HepG2 (cell line): Measurements from ENCODE around the gene APBA1. TPM values are rescaled to one million over a fixed set of nuclear protein-coding genes. Genes with fewer than 3 reads are reported as not detected.

Source experiments
- ATAC-seq: fragments of 200-7000 bp; cut with Tn5 transposase; 3 replicates; pipeline ENCODE4 v1.9.1; 2020; ENCODE audit warnings: mild to moderate bottlenecking, moderate library complexity
- BruUV-seq: library from RNA; stranded (reverse); fragments of 400-500 nt; replicated peaks from 2 replicates; lab custom pipeline; 2021; lab: Mats Ljungman, UMichigan
- CTCF ChIA-PET: fragments of 300-600 bp; formaldehyde crosslinking; extraction: SDS; loops from one replicate; lab custom pipeline; 2021; ENCODE audit warnings: low total read pairs, inconsistent platforms, low intra/inter-chr PET ratio; lab: Yijun Ruan, JAX
- POLR2A ChIA-PET: fragments of 350-600 bp; sonication (Branson Sonifier 250); formaldehyde crosslinking; loops from one replicate; lab custom pipeline; 2020; ENCODE audit warnings: antibody characterized with exemption, inconsistent platforms; lab: Yijun Ruan, JAX
- DNase-seq: peaks from one replicate; pipeline ENCODE4 v3.0.0-alpha.2; 2015; ENCODE audit warnings: low spot score
- FAIRE-seq: peaks from 3 replicates; lab custom pipeline; 2011; peaks lifted over from hg19 to GRCh38; lab: Jason Lieb, UNC
- H2AFZ ChIP-seq: one replicate; pipeline ENCODE4 v1.6.1; 2011; ENCODE audit warnings: low read length, inconsistent platforms
- H3K27ac ChIP-seq: fragments of 300-600 bp; 3 replicates; pipeline ENCODE4 v1.8.0; 2011; ENCODE audit warnings: mixed run types, mild to moderate bottlenecking, mixed read lengths, low read length, inconsistent platforms; ENCODE audit not compliant: insufficient read depth; ENCODE audit errors: extremely low read length
- H3K27me3 ChIP-seq, 2 experiments: fragments of 200-600 bp in 1 of 2; 2 replicates in 1 of 2; 3 replicates in 1 of 2; pipeline versions ENCODE4 v1.6.0 to v1.8.0; 2011; ENCODE audit warnings: low read length in 2 of 2, mild to moderate bottlenecking in 2 of 2, moderate library complexity in 2 of 2, inconsistent platforms in 1 of 2; ENCODE audit not compliant: insufficient read depth in 2 of 2, control insufficient read depth in 1 of 2
- H3K36me3 ChIP-seq, 2 experiments: fragments of 200-600 bp in 1 of 2; replicated peaks in 1 of 2; 2 replicates in 1 of 2; 3 replicates in 1 of 2; pipeline versions ENCODE4 v1.5.1 to v1.8.0; 2011; ENCODE audit warnings: low read length in 2 of 2, inconsistent platforms in 1 of 2; ENCODE audit not compliant: insufficient read depth in 2 of 2, control insufficient read depth in 1 of 2
- H3K4me1 ChIP-seq: 2 replicates; pipeline ENCODE4 v1.5.1; 2012; ENCODE audit warnings: low read length, inconsistent platforms; ENCODE audit not compliant: insufficient read depth
- H3K4me2 ChIP-seq: 2 replicates; pipeline ENCODE4 v1.6.0; 2011; ENCODE audit warnings: low read depth, low read length, inconsistent platforms
- H3K4me3 ChIP-seq, 3 experiments: fragments of 200-600 bp in 1 of 3; sonication (generic), shearing (Covaris generic) in 1 of 3; replicated peaks in 1 of 3; 2 replicates each; pipeline ENCODE4 v1.5.1; 2011 to 2016; ENCODE audit warnings: low read length in 3 of 3, inconsistent platforms in 2 of 3, low read depth in 2 of 3, mild to moderate bottlenecking in 2 of 3, control low read depth in 1 of 3, mixed read lengths in 1 of 3; ENCODE audit not compliant: insufficient read depth in 1 of 3
- H3K79me2 ChIP-seq: one replicate; pipeline ENCODE4 v1.6.1; 2011; ENCODE audit warnings: low read length, inconsistent platforms; ENCODE audit not compliant: insufficient read depth
- H3K9ac ChIP-seq: 2 replicates; pipeline ENCODE4 v1.6.0; 2011; ENCODE audit warnings: mild to moderate bottlenecking, low read depth, low read length, inconsistent platforms; ENCODE audit not compliant: insufficient read depth
- H3K9me3 ChIP-seq: 2 replicates; pipeline ENCODE4 v1.5.1; 2012; ENCODE audit warnings: mild to moderate bottlenecking, low read length
- H4K20me1 ChIP-seq: 2 replicates; pipeline ENCODE4 v1.6.0; 2011; ENCODE audit warnings: inconsistent platforms, mild to moderate bottlenecking, low read length, moderate library complexity; ENCODE audit not compliant: insufficient read depth
- DR1 ChIP-seq: sonication (generic); formaldehyde crosslinking; IDR thresholded peaks from 2 replicates; pipeline ENCODE4 v1.8.0; 2021; ENCODE audit warnings: mild to moderate bottlenecking, missing genetic modification reagents, inconsistent platforms
- GATAD1 ChIP-seq: IDR thresholded peaks from 2 replicates; pipeline ENCODE4 v1.6.1; 2016; ENCODE audit warnings: missing genetic modification reagents, missing compliant biosample characterization
- KLF9 ChIP-seq: IDR thresholded peaks from 2 replicates; pipeline ENCODE4 v1.6.1; 2016; ENCODE audit warnings: low read depth
- MBNL3 ChIP-seq: fragments of 250-450 bp; sonication (Bioruptor Pico); conservative IDR thresholded peaks from 2 replicates; pipeline ENCODE4 v1.8.0; 2022; ENCODE audit warnings: mild to moderate bottlenecking, inconsistent platforms
- MTA1 ChIP-seq: sonication (generic); formaldehyde crosslinking; IDR thresholded peaks from 2 replicates; pipeline ENCODE4 v1.4.0; 2020; ENCODE audit warnings: missing genetic modification reagents, mild to moderate bottlenecking, borderline replicate concordance
- PBX3 ChIP-seq: sonication (generic); formaldehyde crosslinking; IDR thresholded peaks from 2 replicates; pipeline ENCODE4 v1.8.1; 2023; ENCODE audit warnings: missing genetic modification reagents, inconsistent platforms, borderline replicate concordance
- RFXAP ChIP-seq: sonication (generic); formaldehyde crosslinking; IDR thresholded peaks from 2 replicates; pipeline ENCODE4 v1.4.0; 2020; ENCODE audit warnings: missing genetic modification reagents, borderline replicate concordance
- ZNF160 ChIP-seq: sonication (generic); formaldehyde crosslinking; IDR thresholded peaks from 2 replicates; pipeline ENCODE4 v1.8.0; 2022; ENCODE audit warnings: mild to moderate bottlenecking, inconsistent platforms, missing genetic modification reagents
- ZNF225 ChIP-seq: sonication (generic); formaldehyde crosslinking; IDR thresholded peaks from 2 replicates; pipeline ENCODE4 v1.4.0; 2020; ENCODE audit warnings: mild to moderate bottlenecking, missing genetic modification reagents
- ZNF280D ChIP-seq: sonication (generic); formaldehyde crosslinking; IDR thresholded peaks from 2 replicates; pipeline ENCODE4 v1.5.1; 2020; ENCODE audit warnings: mild to moderate bottlenecking, missing genetic modification reagents
- ZNF430 ChIP-seq: sonication (generic); formaldehyde crosslinking; IDR thresholded peaks from 2 replicates; pipeline ENCODE4 v1.9.0; 2021; ENCODE audit warnings: mild to moderate bottlenecking, missing genetic modification reagents
- ZNF558 ChIP-seq: sonication (generic); formaldehyde crosslinking; IDR thresholded peaks from 2 replicates; pipeline ENCODE4 v1.9.0; 2022; ENCODE audit warnings: mild to moderate bottlenecking, missing genetic modification reagents, borderline replicate concordance
- WGBS: methylation state at CpG from one replicate; pipeline ENCODE4 v1.1.6; 2017; ENCODE audit warnings: low lambda C conversion rate; 5-methylcytosine and 5-hydroxymethylcytosine counted together
- in situ Hi-C: cut with HindIII; loops from 2 replicates; pipeline ENCODE4 v1.10.0; 2017; ENCODE audit warnings: low pct_unique_long_range_greater_than_20kb; ENCODE audit not compliant: extremely low pct_ligation_motif_present
- intact Hi-C: fragments of 100-400 bp; cut with micrococcal nuclease; formaldehyde crosslinking; loops from one replicate; pipeline ENCODE4 v1.10.0; 2022; ENCODE audit not compliant: unreplicated experiment
- polyA plus RNA-seq, 8 experiments: library from polyadenylated mRNA; depleted of rRNA in 3 of 8; stranded (reverse) in 7 of 8; unstranded in 1 of 8; fragments of >200 nt; fragmentation: Illumina TruSeq in 4 of 8; extraction: Trizol in 4 of 8; gene quantifications; 2 replicates each; pipeline versions ENCODE4 v1.2.1 to v1.2.3, GENCODE V29; 2011 to 2016; ENCODE audit warnings: low read depth in 4 of 8, missing spikeins in 1 of 8, mixed read lengths in 1 of 8; ENCODE audit not compliant: insufficient read depth in 1 of 8
- total RNA-seq, 5 experiments: library from RNA; depleted of rRNA; stranded (reverse); fragments of >200 nt; fragmentation: Illumina TruSeq; extraction: Trizol; gene quantifications; 2 replicates each; pipeline ENCODE4 v1.2.3, GENCODE V29; 2016; ENCODE audit warnings: low read depth in 1 of 5
- TF ChIP-seq, protein P1 (sequence below): IDR thresholded peaks from 2 replicates; pipeline ENCODE4 v1.6.1; 2016; ENCODE audit warnings: missing biosample characterization, missing genetic modification reagents, low read depth
- TF ChIP-seq, protein P2 (sequence below): IDR thresholded peaks from 2 replicates; pipeline ENCODE4 v1.6.1; 2016
- TF ChIP-seq, protein P3 (sequence below): sonication (generic); formaldehyde crosslinking; IDR thresholded peaks from 2 replicates; pipeline ENCODE4 v1.4.0; 2020; ENCODE audit warnings: missing genetic modification reagents, mild to moderate bottlenecking, borderline replicate concordance

APBA1 gene
- total and polyA plus RNA-seq, 2 of the 13 experiments (the other 11 are each of a cell fraction or from before 2014, with no cell fraction given), result 0.15 TPM; not detected in 1

DNA sequence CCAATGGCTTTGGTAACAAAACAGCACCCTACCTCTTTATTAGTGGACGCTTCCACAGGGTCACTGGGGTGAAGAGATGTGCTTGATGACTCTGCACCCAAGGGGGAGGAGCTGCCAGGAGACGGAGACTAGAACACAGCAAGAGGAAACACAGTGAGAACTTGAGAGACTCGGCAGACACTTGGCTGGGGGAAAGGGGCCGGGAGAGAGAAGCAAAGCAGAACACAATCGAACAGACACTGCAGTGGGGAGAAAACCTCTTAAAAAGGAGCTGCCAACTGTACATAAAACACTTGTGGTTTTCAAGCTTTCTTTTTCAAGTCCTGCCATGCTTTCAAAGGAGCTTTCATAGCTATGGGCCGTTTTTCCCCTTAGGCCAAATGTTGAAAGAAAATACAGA lies 196.2 kb downstream of the APBA1 start:
- Histone ChIP-seq H2AFZ (no peak overlapping the region), H3K4me3 (no peak overlapping the region), H3K4me2 (no peak overlapping the region), H3K36me3 (no peaks in the 10 kb centered on the region), H3K9me3 (no peaks in the 10 kb centered on the region), H3K27ac (no peak overlapping the region), H3K4me1 (no peaks in the 10 kb centered on the region; the same call in 1 of the 2 replicates), H4K20me1 (no peaks in the 10 kb centered on the region), H3K9ac (no peak overlapping the region), H3K27me3 (0 out of 5 replicates have a peak, but pooled peaks cover 0 to 3% of the 10 kb centered on the region in 2 experiments), H3K79me2 (no peaks in the 10 kb centered on the region)
- ChIA-PET CTCF (no interaction called here), POLR2A (no interaction called here)
- intact Hi-C loops (no loop called here), in situ Hi-C loops (no loop called here)
- FAIRE-seq, result no peak
- BruUV-seq, result no TSS peak
- ATAC-seq, result no peak
- no peak for DNase-seq
- WGBS, result 7% methylated on average over 6 of the region's 6 CpGs
- TF ChIP-seq GATAD1 (CRISPR knock-in tag) (no peak), ZNF558 (CRISPR knock-in tag) (no peak), ZNF160 (CRISPR knock-in tag) (no peak), ZNF280D (CRISPR knock-in tag) (no peak), KLF9 (no peak), PBX3 (CRISPR knock-in tag) (no peak), RFXAP (no peak), ZNF430 (CRISPR knock-in tag) (no peak), MBNL3 (no peak), MTA1 (no peak), DR1 (CRISPR knock-in tag) (no peak), ZNF225 (CRISPR knock-in tag) (no peak)
- TF ChIP-seq, protein P1, sequence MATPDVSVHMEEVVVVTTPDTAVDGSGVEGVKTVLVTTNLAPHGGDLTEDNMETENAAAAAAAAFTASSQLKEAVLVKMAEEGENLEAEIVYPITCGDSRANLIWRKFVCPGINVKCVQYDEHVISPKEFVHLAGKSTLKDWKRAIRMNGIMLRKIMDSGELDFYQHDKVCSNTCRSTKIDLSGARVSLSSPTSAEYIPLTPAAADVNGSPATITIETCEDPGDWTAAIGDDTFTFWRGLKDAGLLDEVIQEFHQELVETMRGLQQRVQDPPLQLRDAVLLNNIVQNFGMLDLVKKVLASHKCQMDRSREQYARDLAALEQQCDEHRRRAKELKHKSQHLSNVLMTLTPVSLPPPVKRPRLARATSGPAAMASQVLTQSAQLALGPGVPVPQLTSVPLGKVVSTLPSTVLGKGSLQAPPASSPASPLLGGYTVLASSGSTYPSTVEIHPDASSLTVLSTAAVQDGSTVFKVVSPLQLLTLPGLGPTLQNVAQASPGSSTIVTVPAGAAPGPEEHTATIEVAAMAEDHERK (CRISPR knock-in tag), result no peak
- TF ChIP-seq, protein P2, sequence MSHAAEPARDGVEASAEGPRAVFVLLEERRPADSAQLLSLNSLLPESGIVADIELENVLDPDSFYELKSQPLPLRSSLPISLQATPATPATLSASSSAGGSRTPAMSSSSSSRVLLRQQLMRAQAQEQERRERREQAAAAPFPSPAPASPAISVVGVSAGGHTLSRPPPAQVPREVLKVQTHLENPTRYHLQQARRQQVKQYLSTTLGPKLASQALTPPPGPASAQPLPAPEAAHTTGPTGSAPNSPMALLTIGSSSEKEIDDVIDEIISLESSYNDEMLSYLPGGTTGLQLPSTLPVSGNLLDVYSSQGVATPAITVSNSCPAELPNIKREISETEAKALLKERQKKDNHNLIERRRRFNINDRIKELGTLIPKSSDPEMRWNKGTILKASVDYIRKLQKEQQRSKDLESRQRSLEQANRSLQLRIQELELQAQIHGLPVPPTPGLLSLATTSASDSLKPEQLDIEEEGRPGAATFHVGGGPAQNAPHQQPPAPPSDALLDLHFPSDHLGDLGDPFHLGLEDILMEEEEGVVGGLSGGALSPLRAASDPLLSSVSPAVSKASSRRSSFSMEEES, result no peak
- TF ChIP-seq, protein P3, sequence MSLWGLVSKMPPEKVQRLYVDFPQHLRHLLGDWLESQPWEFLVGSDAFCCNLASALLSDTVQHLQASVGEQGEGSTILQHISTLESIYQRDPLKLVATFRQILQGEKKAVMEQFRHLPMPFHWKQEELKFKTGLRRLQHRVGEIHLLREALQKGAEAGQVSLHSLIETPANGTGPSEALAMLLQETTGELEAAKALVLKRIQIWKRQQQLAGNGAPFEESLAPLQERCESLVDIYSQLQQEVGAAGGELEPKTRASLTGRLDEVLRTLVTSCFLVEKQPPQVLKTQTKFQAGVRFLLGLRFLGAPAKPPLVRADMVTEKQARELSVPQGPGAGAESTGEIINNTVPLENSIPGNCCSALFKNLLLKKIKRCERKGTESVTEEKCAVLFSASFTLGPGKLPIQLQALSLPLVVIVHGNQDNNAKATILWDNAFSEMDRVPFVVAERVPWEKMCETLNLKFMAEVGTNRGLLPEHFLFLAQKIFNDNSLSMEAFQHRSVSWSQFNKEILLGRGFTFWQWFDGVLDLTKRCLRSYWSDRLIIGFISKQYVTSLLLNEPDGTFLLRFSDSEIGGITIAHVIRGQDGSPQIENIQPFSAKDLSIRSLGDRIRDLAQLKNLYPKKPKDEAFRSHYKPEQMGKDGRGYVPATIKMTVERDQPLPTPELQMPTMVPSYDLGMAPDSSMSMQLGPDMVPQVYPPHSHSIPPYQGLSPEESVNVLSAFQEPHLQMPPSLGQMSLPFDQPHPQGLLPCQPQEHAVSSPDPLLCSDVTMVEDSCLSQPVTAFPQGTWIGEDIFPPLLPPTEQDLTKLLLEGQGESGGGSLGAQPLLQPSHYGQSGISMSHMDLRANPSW (CRISPR knock-in tag), result no peak
